ENCODE measurements around the gene GDE1.

The GDE1 gene

DNA sequence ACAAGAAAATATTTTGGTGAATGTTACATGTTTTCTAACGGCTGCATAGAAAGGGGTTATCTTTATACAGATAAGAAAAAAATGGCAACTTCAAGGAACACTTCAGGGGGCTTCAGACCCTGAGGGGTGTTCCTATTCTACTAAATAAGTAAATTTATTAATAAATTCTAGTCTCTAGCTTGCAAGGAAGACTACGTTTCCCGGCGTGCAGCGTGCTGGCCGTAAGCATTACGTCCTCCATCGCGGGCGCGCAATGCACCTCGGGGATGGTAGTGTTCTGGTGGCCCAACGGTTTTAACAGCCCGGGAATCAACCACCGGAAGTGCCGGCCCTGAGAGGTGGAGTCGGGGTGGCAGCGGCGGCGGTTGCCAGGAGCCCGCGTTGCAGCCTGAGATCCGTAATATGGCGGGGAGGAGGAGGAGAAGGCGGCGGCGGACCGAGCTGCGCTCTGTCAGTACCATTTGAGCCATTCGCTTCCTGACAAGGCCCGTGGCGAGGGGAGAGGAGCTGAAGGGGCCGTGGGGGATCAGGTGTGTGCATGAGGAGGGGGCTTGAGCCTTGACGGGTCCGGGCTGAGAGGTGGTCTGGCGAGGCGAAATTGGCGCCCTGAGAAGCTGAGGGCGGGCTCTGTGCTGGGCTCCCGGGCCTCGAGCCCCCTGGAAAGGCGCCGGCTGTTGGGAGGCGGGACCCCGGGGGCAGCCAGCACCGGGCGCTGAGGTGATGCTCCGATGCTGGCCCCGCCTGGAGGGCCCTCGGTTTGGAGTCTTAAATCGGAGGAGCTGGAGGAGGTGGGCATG is 1.9 kb upstream of the GDE1 start, which contains the start of gene CCP110:
TSS of gene CCP110 (plus strand) at position 384 of the 797 bp plus-strand sequence. CDS start 3,940 bp downstream, outside the sequence.
- peak; percentile 94 for DNase-seq

GRCh38 chr16:19523184-19523558 is 1.3 kb upstream of the GDE1 start:
- no peak for DNase-seq

- DNase-seq, result no peak
Observed at GRCh38 chr16:19522760-19523159, 862 bp upstream of the GDE1 start.

- no peak for DNase-seq
Observed at GRCh38 chr16:19522397-19522732, 467 bp upstream of the GDE1 start.

DNA sequence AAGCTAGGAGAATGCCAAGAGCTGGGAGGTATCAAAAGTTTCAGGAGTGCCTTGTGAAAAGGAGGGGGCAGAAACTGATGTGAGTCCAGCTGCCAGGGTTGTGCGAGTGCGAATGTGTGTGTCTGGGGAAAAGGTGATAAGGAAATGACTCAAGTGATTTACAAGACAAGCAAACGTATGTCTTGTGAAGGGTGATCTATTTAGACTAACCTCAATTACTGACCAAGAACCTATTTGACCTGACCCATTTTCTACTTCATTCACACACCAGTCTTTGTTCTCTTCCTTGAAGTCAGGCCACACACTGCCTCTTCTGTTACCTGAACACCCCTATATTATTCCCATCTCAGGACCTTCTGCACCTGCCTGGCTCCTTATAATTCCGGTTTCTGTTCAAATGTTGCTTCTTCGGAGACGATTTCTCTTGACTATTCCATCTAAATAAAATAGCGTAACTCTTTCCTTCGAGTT is 1.0 kb downstream of the GDE1 start:
- no peak for DNase-seq

DNA sequence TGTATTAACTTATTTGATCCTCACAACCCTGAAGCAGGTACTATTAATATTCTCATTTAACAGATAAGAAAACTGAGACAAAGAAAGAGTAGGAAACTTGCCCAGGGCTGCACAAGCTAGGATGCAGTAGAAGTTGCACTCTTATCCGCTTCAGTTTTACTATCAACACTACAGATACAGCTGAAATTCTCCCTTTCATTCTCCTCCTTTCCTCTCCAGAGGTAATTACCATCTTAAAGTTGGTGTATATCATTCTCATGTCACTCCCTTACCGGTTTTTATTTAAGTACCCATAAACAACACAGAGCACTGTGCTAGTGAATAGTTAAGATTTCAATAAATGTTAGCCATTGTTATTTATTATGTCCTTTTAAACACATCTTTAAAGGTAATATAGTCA is 3.5 kb downstream of the GDE1 start:
- DNase-seq, result no peak

DNA sequence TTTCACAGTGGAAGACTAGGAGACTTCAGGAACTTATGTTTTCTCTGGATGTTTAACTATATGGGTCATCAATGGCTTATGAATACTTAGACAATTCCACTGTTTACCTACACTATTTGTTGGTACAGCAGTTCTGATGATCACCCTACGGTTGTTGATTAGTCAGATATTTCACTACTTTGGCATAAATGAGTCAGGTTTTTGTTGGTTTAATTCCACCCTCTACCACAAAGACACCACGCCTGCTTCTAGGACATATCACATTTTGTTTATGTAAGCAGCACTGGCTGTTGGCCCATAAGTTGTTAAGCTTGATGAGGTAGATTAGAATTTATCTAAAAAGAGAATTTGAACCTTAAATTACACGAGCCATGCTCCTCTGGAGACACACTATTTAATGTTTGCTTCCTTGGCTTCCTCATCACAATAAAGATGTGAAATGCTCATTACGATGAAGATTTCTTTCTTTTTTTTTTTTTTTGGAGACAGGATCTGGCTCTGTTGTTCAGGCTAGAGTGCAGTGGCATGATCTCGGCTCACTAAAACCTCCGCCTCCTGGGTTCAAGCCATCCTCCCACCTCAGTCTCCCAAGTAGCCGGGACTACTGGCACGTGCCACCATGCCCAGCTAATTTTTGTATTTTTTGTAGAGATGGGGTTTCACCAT is 4.3 kb downstream of the GDE1 start:
- no peak for DNase-seq

GRCh38 chr16:19515757-19516156 is 6.1 kb downstream of the GDE1 start:
- no peak for DNase-seq

GRCh38 chr16:19513377-19514053 is 8.4 kb downstream of the GDE1 start:
- no peak for DNase-seq

DNA sequence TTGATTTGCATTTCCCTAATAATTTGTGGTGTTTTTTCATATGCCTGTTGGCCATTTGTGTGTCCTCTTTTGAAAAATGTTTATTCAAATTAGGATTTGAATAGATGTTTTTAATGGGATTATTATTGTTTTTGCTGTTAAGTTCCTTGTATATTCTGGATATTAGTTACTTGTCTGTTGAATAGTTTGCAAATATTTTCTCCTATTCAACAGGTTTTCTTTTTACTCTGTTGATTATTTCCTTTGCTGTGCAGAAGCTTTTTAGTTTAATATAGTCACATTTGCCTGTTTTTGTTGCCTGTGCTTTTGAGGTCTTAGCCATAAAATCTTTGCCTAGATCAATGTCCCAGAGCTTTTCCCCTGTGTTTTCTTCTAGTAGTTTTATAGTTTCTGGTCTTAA is 9.6 kb downstream of the GDE1 start:
- DNase-seq, result no peak

DNA sequence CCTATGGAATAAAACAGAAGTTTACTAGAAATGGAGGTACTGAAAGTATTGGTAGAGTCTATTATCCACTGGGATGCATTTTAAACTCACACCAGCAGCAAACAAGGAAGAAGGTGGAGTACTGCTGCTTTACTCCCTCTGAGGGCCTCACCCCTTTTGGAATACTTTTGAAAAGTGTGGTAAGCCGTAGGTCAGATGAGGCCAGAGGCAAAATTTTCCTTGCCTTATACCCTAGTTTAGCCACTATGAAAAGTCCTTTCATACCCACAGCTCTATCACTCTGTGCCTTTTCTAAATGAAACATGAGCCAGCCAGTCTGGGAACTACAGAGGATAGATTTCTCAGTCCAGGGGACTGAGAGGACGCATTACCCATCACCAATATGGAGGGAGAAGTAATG is 14.0 kb downstream of the GDE1 start:
- no peak for DNase-seq

- no peak for DNase-seq
Observed at GRCh38 chr16:19506965-19507364, 14.9 kb downstream of the GDE1 start.

- DNase-seq, result no peak
Observed at GRCh38 chr16:19505600-19506303, 16.1 kb downstream of the GDE1 start.

DNA sequence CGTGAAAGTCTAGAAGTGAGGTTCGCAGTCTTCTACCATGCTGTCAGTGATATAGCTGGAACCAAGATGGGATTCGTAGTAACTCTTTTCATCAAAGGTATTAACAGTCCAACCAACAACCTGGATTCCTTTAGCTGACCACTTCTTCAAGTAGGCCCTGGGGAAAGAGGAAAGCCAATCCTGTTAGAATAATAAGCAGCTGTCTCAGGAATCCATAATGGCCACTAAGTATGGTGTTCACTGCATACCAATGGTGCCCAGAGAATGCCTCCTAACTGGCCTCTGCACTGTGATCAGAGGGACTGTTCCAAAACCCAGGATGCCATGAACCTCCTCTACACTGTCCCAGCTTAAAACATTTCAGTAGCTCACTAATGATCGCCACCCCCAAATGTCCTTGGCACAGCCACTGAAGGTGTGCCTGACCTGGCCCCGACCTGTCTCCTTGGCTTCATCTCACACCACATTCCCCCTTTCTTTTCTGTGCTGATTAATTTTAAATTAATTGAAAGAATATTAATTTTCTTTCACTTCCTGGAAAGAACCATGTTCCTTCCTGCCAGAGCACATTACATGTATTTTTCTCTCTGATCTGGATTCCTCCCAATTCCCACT is 18.3 kb downstream of the GDE1 start:
- DNase-seq, result no peak

DNA sequence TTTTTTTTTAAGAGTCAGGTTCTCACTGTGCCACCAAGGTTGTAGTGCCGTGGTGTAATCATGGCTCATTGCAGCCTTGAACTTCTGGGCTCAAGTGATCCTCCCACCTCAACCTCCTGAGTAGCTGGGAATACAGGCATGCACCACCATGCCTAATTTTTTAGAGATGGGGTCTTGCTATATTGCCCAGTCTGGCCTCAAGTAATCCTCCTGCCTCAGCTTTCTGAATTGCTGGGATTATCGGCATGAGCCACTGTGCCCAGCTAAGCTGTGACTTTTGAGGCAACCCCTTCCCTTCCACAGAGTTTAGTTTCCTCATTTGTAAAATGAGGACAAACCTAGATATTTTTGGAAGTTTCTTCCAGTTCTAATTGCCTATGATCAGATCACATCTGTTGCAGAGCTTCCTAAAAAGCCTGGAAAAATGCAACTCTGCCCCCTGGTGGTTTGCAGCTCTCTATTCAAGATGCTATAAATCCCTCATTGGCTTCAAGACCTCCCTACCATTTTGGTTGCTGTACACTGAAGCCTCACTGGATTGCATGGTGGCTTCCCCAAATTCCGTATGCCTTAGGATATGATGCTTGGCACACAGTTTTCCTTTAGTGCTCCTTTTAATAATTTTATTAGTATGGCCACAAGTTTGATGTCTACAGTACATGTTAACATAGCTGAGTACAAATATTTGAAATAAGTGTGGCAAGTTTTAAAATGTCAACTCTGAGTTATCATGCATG is 19.3 kb downstream of the GDE1 start:
- DNase-seq, result peak; percentile 51

GRCh38 chr16:19499481-19499880 is 22.4 kb downstream of the GDE1 start:
- no peak for DNase-seq

DNA sequence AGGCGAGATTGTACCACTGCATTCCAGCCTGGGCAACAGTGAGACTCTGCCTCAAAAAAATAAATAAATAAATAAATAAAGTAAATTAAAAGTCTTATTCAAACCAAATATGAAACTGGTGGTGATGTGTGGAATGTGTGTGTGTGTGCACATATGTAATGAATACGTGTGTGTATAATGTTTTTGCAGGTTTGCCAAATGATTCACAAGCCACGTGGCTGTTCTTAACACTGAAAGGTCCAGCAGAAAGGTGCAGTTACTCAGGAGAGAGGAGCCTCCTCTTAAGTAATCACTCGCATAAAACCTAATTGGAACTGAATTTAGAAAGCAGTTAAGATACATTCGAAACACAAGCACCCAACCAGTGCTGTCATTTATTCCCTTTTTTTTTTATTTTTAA is 22.9 kb downstream of the GDE1 start:
- no peak for DNase-seq

DNA sequence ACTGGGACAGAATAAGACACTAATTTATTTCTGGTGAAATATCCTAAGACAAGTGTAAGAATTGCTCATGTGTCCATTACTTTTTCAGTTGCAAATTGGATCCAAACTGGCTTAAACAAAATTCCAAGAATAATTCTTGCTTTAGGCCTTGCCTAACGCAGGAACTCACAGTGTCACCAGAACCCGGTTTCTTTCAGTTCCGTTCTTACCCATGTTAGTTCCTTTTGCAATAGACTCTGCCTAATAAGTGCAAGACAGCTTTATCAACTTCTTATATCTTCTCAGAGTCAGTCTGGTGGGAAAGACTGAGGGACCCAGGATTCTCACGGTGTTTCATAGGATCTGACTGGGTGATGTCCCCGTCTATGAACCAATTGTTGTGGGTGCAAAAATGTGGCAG is 24.7 kb downstream of the GDE1 start:
- no peak for DNase-seq

GRCh38 chr16:19490619-19491018 is 31.3 kb downstream of the GDE1 start:
- no peak for DNase-seq

- DNase-seq, result no peak
Observed at GRCh38 chr16:19488213-19488640, 33.7 kb downstream of the GDE1 start.

DNA sequence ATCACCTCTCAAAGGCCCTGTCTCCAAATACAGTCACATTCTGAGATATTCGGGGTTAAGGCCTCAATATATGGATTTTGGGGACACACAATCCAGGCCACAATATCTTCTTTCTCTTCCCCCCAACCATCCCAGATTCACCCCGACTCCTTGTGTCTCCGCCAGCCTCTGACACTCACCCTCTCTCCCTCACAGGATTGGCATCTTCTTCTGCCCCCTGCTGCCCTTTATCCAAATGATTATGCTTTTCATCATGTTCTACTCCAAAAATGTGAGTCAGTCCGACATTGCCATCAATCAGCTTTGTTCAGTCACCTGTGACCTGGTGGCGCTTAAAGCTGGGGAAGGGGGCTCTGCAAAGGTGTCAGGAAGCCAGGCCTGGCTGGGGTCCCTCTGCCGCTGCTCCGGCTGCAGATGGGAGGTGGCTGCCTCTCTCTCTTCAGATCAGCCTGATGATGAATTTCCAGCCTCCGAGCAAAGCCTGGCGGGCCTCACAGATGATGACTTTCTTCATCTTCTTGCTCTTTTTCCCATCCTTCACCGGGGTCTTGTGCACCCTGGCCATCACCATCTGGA is 35.1 kb downstream of the GDE1 start:
- no peak for DNase-seq

DNA sequence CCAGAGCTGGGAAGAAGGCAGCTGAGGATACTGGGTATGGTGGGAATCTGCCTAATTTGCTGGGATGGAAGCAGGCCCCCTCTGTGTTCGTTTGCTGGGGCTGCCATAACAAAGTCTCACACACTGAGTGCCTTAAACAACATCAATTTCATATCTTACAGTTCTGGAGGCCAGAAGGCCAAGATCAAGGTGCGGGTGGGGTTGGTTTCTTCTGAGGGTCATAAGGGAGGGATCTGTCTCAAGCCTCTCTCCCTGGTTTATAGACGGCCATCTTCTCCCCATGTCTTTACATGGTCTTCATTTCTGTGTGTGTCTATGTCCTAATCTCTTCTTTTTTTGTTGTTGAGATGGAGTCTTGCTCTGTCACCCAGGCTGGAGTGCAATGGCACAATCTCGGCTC is 35.8 kb downstream of the GDE1 start:
- no peak for DNase-seq

Data from effector CD4-positive, alpha-beta T cell (primary cell).